Measurements from ENCODE around the gene LRP10. TPM values are rescaled to one million over a fixed set of nuclear protein-coding genes. Genes with fewer than 3 reads are reported as not detected.
A peak's percentile ranks its signal among the peaks of the same experiment; 100 is the strongest.
"Not testable (repeated sequence)": the region's sequence is repeated elsewhere in the genome, so short reads cannot be mapped to it uniquely, and the experiment has no call there.

The LRP10 gene
- total RNA-seq, 6 donors from 2014 or later = 90.2 to 169 (median 149) TPM

DNA sequence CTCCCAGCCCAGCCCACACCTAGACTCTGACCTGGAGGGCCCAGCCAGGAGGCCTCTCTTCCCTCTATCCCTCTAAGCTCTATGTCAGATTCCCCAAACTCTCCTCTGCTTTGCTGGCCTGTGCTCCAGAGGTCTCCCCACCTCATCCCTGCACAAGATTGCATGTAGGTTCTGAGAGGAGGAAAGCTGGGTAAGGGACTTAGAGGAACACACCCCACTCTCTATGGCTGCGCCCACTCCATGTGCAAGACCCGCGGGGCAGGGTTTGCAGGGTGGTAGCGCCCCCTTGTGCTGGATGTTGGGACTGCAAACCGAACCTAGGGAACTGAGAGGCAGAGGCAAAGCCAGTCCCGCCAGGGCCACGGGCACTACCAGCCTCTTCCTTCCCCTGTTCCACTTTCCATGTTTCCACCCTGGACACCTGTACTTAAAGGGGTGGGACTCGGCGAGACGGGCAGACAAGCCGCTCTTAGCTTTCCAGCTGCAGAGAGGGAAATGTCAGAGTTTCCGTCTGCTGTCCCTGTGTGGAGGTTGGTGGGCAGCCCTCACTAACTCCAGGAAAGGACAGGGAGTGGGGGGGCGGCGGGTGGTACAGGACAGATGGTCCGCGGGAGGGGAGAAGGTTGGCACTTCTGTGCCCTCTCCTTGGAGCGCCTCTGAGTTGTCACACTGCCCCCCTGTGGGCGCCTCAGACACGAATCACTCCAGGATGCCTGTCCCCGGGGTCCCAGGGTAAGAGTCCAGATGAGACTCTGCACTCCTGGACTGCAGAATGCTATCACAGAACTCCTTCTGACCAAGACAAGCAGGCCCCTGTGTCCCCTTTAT, 18.4 kb upstream of the LRP10 start:
- Histone ChIP-seq H3K27me3 (no peaks in the 10 kb centered on the region), H3K36me3 (no peaks in the 10 kb centered on the region), H3K27ac (peak overlapping the region; percentile 26 to 83 (median 64)), H3K4me3 (peak overlapping the region; percentile 14 to 46 (median 34)), H3K9me3 (no peaks in the 10 kb centered on the region), H3K4me1 (peaks cover 12 to 28% (median 24%) of the 10 kb centered on the region in 4 donors)
- DNase-seq = peak; percentile 87 to 91
- peak; percentile 89 to 93 for ATAC-seq (ENCODE audit: low FRiP score in 2 of 2)
- peak in 1 of 4 donors; percentile 10 for TF ChIP-seq POLR2A (IDR thresholded peaks at IDR 0.05)
- TF ChIP-seq, protein P1, sequence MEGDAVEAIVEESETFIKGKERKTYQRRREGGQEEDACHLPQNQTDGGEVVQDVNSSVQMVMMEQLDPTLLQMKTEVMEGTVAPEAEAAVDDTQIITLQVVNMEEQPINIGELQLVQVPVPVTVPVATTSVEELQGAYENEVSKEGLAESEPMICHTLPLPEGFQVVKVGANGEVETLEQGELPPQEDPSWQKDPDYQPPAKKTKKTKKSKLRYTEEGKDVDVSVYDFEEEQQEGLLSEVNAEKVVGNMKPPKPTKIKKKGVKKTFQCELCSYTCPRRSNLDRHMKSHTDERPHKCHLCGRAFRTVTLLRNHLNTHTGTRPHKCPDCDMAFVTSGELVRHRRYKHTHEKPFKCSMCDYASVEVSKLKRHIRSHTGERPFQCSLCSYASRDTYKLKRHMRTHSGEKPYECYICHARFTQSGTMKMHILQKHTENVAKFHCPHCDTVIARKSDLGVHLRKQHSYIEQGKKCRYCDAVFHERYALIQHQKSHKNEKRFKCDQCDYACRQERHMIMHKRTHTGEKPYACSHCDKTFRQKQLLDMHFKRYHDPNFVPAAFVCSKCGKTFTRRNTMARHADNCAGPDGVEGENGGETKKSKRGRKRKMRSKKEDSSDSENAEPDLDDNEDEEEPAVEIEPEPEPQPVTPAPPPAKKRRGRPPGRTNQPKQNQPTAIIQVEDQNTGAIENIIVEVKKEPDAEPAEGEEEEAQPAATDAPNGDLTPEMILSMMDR (IDR thresholded peaks at IDR 0.05) = peak; percentile 91 to 99 (median 97)
- TF ChIP-seq EP300 (IDR thresholded peaks at IDR 0.05) = no peak
- whole genome bisulfite sequencing, 2 donors = 1 to 4% methylated on average over 5 to 20 of the region's 20 CpGs

GRCh38 chr14:22854296-22854695, 17.2 kb upstream of the LRP10 start:
- not testable (repeated sequence) for H3K27me3 ChIP-seq; ATAC-seq (ENCODE audit: low FRiP score in 2 of 2); H3K36me3 ChIP-seq; H3K4me3 ChIP-seq; H3K9me3 ChIP-seq; H3K27ac ChIP-seq; DNase-seq
- H3K4me1 ChIP-seq = peaks cover 4 to 22% (median 17%) of the 10 kb centered on the region in 4 donors
- WGBS, 2 donors = 95 to 98% methylated on average over 11 of the region's 11 CpGs

GRCh38 chr14:22854963-22855724, 16.4 kb upstream of the LRP10 start:
- H3K4me3 ChIP-seq = no peak overlapping the region
- TF ChIP-seq, protein P1 (IDR thresholded peaks at IDR 0.05) = no peak
- TF ChIP-seq POLR2A (IDR thresholded peaks at IDR 0.05) = no peak
- TF ChIP-seq POLR2AphosphoS5 (IDR thresholded peaks at IDR 0.05) = no peak
- TF ChIP-seq EP300 (IDR thresholded peaks at IDR 0.05) = no peak
- no peaks in the 10 kb centered on the region for H3K27me3 ChIP-seq
- WGBS, 2 donors = 83 to 92% methylated on average over 7 to 8 of the region's 8 CpGs
- DNase-seq (no peak), ATAC-seq (ENCODE audit: low FRiP score in 2 of 2) (no peak)
- H3K9me3 ChIP-seq = no peaks in the 10 kb centered on the region
- no peak overlapping the region for H3K27ac ChIP-seq
- H3K36me3 ChIP-seq = no peaks in the 10 kb centered on the region
- peaks cover 4 to 22% (median 17%) of the 10 kb centered on the region in 4 donors for H3K4me1 ChIP-seq

GRCh38 chr14:22856428-22856827, 15.1 kb upstream of the LRP10 start:
- Histone ChIP-seq H3K36me3 (no peaks in the 10 kb centered on the region), H3K9me3 (no peaks in the 10 kb centered on the region), H3K27ac (no peak overlapping the region), H3K4me1 (peaks cover 4 to 12% (median 8%) of the 10 kb centered on the region in 4 donors), H3K27me3 (no peaks in the 10 kb centered on the region), H3K4me3 (no peak overlapping the region)
- ATAC-seq (ENCODE audit: low FRiP score in 2 of 2) (no peak), DNase-seq (no peak)
- WGBS, 2 donors = 90 to 91% methylated on average over 5 of the region's 5 CpGs
- TF ChIP-seq POLR2A (IDR thresholded peaks at IDR 0.05) = no peak
- TF ChIP-seq POLR2AphosphoS5 (IDR thresholded peaks at IDR 0.05) = no peak
- TF ChIP-seq, protein P1 (IDR thresholded peaks at IDR 0.05) = no peak
- no peak for TF ChIP-seq EP300 (IDR thresholded peaks at IDR 0.05)

- 57 to 90% methylated on average over 3 of the region's 3 CpGs for WGBS, 2 donors
- not testable (repeated sequence) for H3K9me3 ChIP-seq; H3K27ac ChIP-seq; ATAC-seq (ENCODE audit: low FRiP score in 2 of 2); H3K36me3 ChIP-seq; DNase-seq; H3K4me3 ChIP-seq; H3K27me3 ChIP-seq; H3K4me1 ChIP-seq
Measured at GRCh38 chr14:22860377-22860776, 11.2 kb upstream of the LRP10 start.

Data from upper lobe of left lung (tissue), 6 donors.